ENCODE results near the gene DYNC2H1.

DYNC2H1 gene

GRCh38 chr11:103471546-103471945 lies 362.3 kb downstream of the DYNC2H1 start:
- Histone ChIP-seq H3K36me3 (ENCODE audit: control insufficient read depth in 2 of 2, insufficient read depth in 1 of 2, low read length in 2 of 2) (no peaks in the 10 kb centered on the region), H3K27ac (ENCODE audit: extremely low read depth, low read depth, low read length) (no peak overlapping the region), H3K4me3 (ENCODE audit: low read depth, low read length) (no peak overlapping the region), H3K4me1 (ENCODE audit: control insufficient read depth, insufficient read depth, low read length) (no peaks in the 10 kb centered on the region), H3K9me3 (ENCODE audit: control insufficient read depth, insufficient read depth, low read depth, low read length) (no peaks in the 10 kb centered on the region)
- ChIA-PET POLR2A (no interaction called here), CTCF (interaction anchor here (0.6 to 1.0 kb wide), 3 partner anchors 10 to 1029 kb away, joined by 3 to 4 read pairs (median 4); no protein-coding TSS in a partner anchor)
- no peak for TF ChIP-seq ZNF280D (tag by site-specific recombination; IDR thresholded peaks at IDR 0.05)
- TF ChIP-seq KLF7 (tag by site-specific recombination; IDR thresholded peaks at IDR 0.05; ENCODE audit: borderline replicate concordance), result no peak
- no peak for TF ChIP-seq ZNF19 (tag by site-specific recombination; IDR thresholded peaks at IDR 0.05; ENCODE audit: low read depth)
- TF ChIP-seq ZNF280C (tag by site-specific recombination; IDR thresholded peaks at IDR 0.05), result no peak
- no peak for TF ChIP-seq PATZ1 (tag by site-specific recombination; IDR thresholded peaks at IDR 0.05)
- TF ChIP-seq ZNF146 (tag by site-specific recombination; IDR thresholded peaks at IDR 0.05), result no peak
- TF ChIP-seq ZNF18 (tag by site-specific recombination; IDR thresholded peaks at IDR 0.05), result no peak
- TF ChIP-seq ZNF266 (tag by site-specific recombination; IDR thresholded peaks at IDR 0.05; ENCODE audit: low read depth), result no peak
- TF ChIP-seq ZNF701 (tag by site-specific recombination; IDR thresholded peaks at IDR 0.05), result no peak
- no peak for TF ChIP-seq ZNF521 (tag by site-specific recombination; IDR thresholded peaks at IDR 0.05)
- no peak for TF ChIP-seq ZNF133 (tag by site-specific recombination; IDR thresholded peaks at IDR 0.05)
- TF ChIP-seq ZNF544 (tag by site-specific recombination; IDR thresholded peaks at IDR 0.05), result no peak
- no peak for TF ChIP-seq ZBTB26 (tag by site-specific recombination; optimal IDR thresholded peaks at IDR 0.05)
- no peak for TF ChIP-seq BCL11A (tag by site-specific recombination; IDR thresholded peaks at IDR 0.05; ENCODE audit: low read depth)

- ChIA-PET CTCF (interaction anchor here (1.1 kb wide), 1 partner anchor 43 kb away, joined by 3 read pairs; no protein-coding TSS in a partner anchor), POLR2A (no interaction called here)
- Histone ChIP-seq H3K27ac (ENCODE audit: extremely low read depth, low read depth, low read length) (no peak overlapping the region), H3K4me1 (ENCODE audit: control insufficient read depth, insufficient read depth, low read length) (no peaks in the 10 kb centered on the region), H3K9me3 (ENCODE audit: control insufficient read depth, insufficient read depth, low read depth, low read length) (no peaks in the 10 kb centered on the region), H3K36me3 (ENCODE audit: control insufficient read depth in 2 of 2, insufficient read depth in 1 of 2, low read length in 2 of 2) (no peaks in the 10 kb centered on the region), H3K4me3 (ENCODE audit: low read depth, low read length) (no peak overlapping the region)
- no peak for TF ChIP-seq HIC1 (tag by site-specific recombination; IDR thresholded peaks at IDR 0.05)
- TF ChIP-seq ZNF600 (tag by site-specific recombination; IDR thresholded peaks at IDR 0.05), result no peak
- no peak for TF ChIP-seq ZNF324 (tag by site-specific recombination; IDR thresholded peaks at IDR 0.05)
These were observed 367.6 kb downstream of the DYNC2H1 start for GRCh38 chr11:103476874-103477273.
